ENCODE results near the gene CANT1.

Gene CANT1

GRCh38 chr17:79007504-79008381 is 1.8 kb downstream of the CANT1 start:
- no peak for DNase-seq

GRCh38 chr17:79006794-79007503 is 2.6 kb downstream of the CANT1 start:
- no peak for DNase-seq

DNA sequence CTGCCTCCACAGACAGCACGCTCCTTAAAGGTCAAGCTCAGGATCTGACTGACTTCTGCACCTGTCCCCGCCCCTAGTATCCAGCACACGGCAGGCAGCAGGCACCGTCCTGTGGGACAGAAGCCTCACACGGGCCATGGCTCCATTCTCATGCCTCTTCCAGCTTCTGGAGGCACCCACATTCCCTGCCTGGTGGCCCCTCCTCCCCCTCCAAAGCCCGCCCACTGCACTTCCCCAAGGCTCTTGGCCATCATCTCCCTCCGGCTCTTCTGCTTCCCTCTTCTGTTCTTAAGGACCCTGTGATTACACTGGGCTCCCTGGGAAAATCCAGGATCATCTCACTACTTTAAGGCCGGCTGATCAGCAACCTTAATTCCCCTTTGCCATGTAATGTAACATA is 3.5 kb downstream of the CANT1 start:
- DNase-seq = no peak

DNA sequence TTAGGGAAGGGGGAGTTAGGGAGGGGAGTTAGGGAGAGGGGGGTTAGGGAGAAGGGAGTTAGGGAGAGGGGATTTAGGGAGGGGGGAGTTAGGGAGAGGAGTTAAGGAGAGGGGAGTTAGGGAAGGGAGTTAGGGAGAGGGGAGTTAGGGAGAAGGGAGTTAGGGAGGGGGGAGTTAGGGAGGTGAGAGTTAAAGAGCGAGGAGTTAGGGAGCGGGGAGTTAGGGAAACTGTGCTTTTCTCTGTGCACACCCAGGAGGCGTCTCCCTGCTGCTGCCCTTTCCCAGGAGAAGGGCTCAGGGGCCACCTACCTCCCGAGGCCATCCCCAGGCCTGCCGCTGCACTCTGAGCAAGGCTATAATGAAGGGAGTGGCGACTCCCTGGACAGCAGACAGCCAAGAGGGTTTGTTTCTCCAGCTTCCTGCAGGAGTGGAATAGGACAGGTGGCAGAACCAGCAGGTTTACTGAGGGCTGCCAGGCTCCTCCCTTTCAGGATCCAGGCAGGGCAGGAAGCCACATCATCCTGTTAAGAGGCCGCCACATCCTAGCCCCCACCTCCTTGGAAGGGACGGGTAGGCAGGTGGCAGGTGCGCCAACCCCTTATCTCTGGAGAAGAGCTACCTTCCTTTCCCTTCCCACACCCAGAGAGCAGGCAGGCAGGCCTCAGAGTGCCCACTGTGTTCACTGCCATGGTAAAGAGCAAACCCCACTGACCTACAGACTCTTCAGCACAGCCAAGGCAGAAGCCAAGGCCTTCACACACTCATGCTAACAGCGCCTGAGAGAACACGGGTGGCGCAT is 4.3 kb downstream of the CANT1 start:
- no peak for DNase-seq

- no peak for DNase-seq
These were observed 5.7 kb downstream of the CANT1 start for GRCh38 chr17:79003661-79004411.

DNA sequence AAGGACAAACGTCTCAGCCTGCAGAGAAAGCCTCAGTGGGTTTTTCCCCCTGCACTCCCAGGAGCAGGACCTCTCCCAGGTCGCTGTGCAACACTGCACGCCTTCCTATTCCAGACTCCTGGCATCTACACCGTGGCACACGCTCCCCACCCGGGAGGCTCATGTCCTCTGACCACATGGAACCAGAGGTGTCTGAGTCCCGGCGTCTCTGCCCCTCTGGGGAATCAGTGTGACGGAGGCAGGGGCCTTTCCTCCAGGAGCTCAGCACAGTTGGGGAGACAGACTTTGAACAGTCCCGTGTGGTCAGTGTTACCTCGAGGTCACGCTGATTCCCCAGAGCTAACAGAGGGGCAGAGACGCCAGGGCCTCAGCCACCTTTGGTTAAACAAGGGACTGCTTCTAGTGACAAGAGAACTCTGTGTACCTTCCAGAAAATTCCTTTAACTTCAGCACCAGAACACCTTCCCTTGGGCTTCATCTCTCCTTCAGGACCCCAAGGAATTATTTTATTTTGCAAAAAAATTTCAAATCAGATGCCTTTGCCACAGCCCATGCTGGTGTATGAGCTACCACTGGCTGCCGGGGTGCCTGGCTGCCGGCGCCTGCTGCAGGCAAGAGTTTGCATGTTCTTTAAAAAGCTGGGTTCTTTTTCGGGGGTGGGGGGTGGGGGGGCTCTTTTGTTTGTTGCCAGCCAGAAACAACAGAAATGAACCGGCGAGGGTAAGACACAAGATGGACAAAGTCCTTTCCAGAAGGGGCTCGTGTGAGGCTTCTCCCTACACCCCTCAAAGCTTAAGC is 6.6 kb downstream of the CANT1 start:
- no peak for DNase-seq

GRCh38 chr17:79002291-79002690 is 7.3 kb downstream of the CANT1 start:
- no peak for DNase-seq

DNA sequence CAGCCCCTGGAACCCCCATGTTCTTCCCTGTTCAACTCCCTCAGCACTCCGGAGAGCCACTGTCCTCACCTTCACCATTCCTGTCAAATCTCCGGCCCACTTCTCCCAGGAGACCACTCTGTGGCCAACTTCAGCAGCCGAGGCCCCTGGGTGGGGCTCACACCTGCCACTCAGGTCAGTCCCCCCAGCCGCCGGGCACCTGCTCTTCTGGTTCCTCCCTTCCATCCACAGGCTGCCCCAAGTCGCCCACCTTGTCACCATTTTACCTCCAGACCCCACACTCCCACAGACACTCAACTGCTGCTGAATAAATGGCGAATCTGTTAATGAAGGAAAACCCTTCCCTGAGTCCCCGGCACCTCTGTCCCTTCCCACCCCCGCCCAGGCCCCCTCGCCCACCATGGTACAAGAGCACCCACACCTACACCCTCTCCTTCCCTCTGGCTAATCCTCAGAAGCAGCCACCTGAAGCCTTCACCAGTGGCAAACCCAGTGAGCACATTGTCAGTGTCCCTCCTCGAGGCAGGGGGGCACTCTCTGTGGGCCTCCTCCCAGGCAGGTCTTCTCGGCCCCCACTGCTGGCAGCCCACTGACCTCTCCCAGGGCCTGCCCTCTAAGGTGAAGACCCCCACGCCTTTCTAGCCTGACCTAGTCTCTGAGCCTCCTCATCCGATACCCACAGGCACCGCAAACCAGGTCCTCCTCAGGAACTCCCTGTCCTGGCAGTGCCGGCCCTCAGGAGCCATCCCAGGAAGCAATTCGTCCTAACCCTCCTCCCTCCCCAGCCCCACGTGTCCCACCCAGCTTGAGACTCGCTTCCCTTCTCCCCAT is 8.2 kb downstream of the CANT1 start:
- DNase-seq = no peak

DNA sequence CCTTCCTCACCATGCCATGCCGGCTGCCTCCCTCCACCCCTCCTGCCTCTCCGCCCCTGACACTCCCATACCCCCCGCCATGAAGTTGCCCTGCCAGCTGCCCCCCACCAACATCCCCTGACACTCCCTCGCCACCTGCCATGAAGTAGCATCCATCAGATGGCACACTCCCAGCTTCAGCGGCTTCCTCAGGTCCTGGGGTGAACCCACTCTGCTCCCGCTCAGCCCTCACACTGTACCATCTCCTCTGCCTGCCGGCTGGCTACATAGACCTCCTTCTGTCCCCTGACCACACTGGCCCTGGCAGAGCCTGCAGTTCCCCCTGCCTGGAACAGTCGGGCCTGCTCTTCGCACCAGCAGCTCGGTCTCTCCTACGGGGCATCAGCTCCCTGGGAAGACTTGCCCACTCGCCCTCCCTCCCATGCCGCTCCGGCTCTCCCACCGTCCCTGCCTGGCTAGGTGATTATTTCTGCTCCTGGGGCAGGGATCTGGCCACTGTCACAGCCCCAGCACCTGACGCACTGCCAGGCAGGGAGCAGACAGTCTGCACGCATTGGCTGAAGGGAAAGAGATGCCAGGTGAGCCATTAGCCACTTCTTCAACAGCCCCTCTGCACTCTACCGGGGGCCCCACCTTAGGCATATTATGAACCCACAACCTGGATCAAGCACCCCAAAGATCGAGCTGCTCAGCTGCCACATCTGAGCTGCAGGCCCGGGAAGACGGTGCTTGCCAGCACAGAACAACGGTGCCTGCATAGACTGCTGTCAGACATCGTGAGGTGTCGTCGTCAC is 9.0 kb downstream of the CANT1 start:
- DNase-seq = no peak

- DNase-seq = no peak
These were observed 9.6 kb downstream of the CANT1 start for GRCh38 chr17:78999947-79000395.

GRCh38 chr17:78999056-78999768 is 10.4 kb downstream of the CANT1 start:
- DNase-seq = no peak

- DNase-seq = no peak
These were observed 11.1 kb downstream of the CANT1 start for GRCh38 chr17:78998311-78999055.

DNA sequence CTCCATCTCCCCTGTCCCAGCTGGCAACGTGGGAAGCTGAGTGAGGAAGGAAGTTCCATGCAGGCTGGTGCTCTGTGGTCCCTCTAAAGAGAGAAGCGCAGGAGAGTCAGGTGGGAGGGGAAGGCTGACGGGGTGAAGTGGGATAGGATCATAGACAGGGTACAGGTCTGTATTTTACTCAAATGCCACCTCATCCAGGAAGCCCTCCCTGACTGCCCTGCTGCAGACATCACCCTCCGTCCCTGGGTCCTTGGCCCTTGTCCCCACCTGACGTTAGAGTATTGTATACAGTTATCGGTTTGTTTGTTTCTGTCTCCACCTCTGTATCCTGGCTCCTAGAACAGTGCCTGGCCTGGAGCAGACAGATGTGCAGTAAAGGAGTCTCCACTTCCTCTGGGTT is 11.7 kb downstream of the CANT1 start:
- no peak for DNase-seq

DNA sequence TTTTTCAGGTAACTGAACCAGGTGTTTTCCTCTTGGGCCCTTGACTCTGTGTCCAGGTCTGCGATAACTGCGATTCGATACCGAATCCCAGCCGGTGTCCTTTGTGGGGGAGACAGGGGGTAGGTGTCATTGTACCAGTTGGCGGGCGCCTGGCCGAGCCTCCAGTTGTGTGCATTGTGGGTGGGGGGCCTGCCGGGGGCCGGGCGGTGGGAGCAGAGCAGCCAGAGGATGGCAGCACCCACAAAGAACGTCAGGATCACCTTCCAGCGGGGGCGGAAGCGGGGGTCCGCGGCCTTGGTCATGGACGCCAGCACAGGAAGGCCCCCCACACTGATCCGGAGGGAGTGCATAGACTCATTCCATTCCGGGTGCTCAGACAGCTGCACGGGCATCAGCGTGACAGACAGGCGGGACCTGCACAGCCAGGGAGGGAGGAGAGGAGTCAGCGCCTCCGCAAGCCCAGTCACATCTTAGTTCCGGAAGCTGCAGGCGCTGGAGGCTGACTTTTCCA is 12.3 kb downstream of the CANT1 start:
- no peak for DNase-seq

- DNase-seq = no peak
These were observed 12.8 kb downstream of the CANT1 start for GRCh38 chr17:78996781-78997201.

- no peak for DNase-seq
These were observed 13.7 kb downstream of the CANT1 start for GRCh38 chr17:78995761-78996451.

- no peak for DNase-seq
These were observed 14.4 kb downstream of the CANT1 start for GRCh38 chr17:78995022-78995760.

All from amniotic stem cell (primary cell).